GM12801 (cell line): ENCODE data around the gene NAALADL2.

ENCODE experiments used
- CTCF ChIP-seq: IDR thresholded peaks from one replicate; pipeline ENCODE4 v1.5.1; 2011; ENCODE audit warnings: control low read depth; ENCODE audit not compliant: insufficient read length; ENCODE audit errors: extremely low read depth

Gene NAALADL2

GRCh38 chr3:174862666-174863065 is 3.5 kb downstream of the NAALADL2 start:
- TF ChIP-seq CTCF, result no peak

- no peak for TF ChIP-seq CTCF
Measured at GRCh38 chr3:174863488-174863887, 4.4 kb downstream of the NAALADL2 start.

GRCh38 chr3:174869448-174869847 is 10.3 kb downstream of the NAALADL2 start:
- TF ChIP-seq CTCF, result no peak

- TF ChIP-seq CTCF, result no peak
Measured at GRCh38 chr3:174873832-174874657, 14.9 kb downstream of the NAALADL2 start.

GRCh38 chr3:174882789-174883188 is 23.7 kb downstream of the NAALADL2 start:
- no peak for TF ChIP-seq CTCF

GRCh38 chr3:174883881-174884675 is 24.9 kb downstream of the NAALADL2 start:
- TF ChIP-seq CTCF, result no peak

- TF ChIP-seq CTCF, result no peak
Measured at GRCh38 chr3:174884776-174885568, 25.8 kb downstream of the NAALADL2 start.
